Measurements from ENCODE around the gene NMNAT3. TPM values are rescaled to one million over a fixed set of nuclear protein-coding genes. Genes with fewer than 3 reads are reported as not detected.

The NMNAT3 gene
- polyA plus RNA-seq, 1 of the 3 experiments (the other 2 are of a cell fraction), result not detected

- Histone ChIP-seq H3K9me2 (no peaks in the 10 kb centered on the region), H3K79me2 (ENCODE audit: insufficient read depth) (no peaks in the 10 kb centered on the region), H3K27ac (ENCODE audit: low read depth in 2 of 2, low read length in 1 of 2) (no peak overlapping the region), H4K20me1 (ENCODE audit: insufficient read depth) (no peaks in the 10 kb centered on the region), H3K36me3 (replicated peaks in 1 of 2; ENCODE audit: control insufficient read depth in 1 of 2, insufficient read depth in 2 of 2, low read length in 1 of 2) (no peaks in the 10 kb centered on the region), H3K4me2 (no peak overlapping the region), H3K4me1 (ENCODE audit: control insufficient read depth in 1 of 2, insufficient read depth in 2 of 2, low read depth in 1 of 2, low read length in 1 of 2) (peaks cover 0 to 37% of the 10 kb centered on the region in 2 experiments; a peak in 2 of 4 replicates), H3K27me3 (ENCODE audit: insufficient read depth) (no peaks in the 10 kb centered on the region), H3K9me3 (no peaks in the 10 kb centered on the region), H2AFZ (ENCODE audit: low read depth) (no peak overlapping the region), H3F3A (replicated peaks; ENCODE audit: insufficient read depth) (no peaks in the 10 kb centered on the region), H3K4me3 (ENCODE audit: low read depth in 2 of 2, low read length in 1 of 2) (no peak overlapping the region), H3K9ac (no peak overlapping the region)
- CTCF ChIA-PET, result interaction anchor here (0.6 to 0.8 kb wide), 2 partner anchors 135 to 527 kb away, joined by 3 read pairs; no protein-coding TSS in a partner anchor
- no peak for DNase-seq
- WGBS (ENCODE audit: low lambda C conversion rate), result 37% methylated on average over 2 of the region's 2 CpGs
- TF ChIP-seq USF2 (IDR thresholded peaks at IDR 0.05; ENCODE audit: borderline replicate concordance, low read depth, low read length), result no peak
- TF ChIP-seq RCOR1 (IDR thresholded peaks at IDR 0.05; ENCODE audit: low read length), result no peak
- TF ChIP-seq EP300 (IDR thresholded peaks at IDR 0.05; ENCODE audit: borderline replicate concordance in 1 of 2, low read depth in 1 of 2, low read length in 1 of 2), result no peak
- no peak for TF ChIP-seq TCF12 (IDR thresholded peaks at IDR 0.05)
- POLR2A ChIA-PET, result no interaction called here
Observed at GRCh38 chr3:139696314-139696604, 18.5 kb upstream of the NMNAT3 start.

GRCh38 chr3:139695426-139696313, 17.9 kb upstream of the NMNAT3 start:
- Histone ChIP-seq H3K4me3 (ENCODE audit: low read depth in 2 of 2, low read length in 1 of 2) (no peak overlapping the region), H4K20me1 (ENCODE audit: insufficient read depth) (no peaks in the 10 kb centered on the region), H3K9ac (no peak overlapping the region), H3K36me3 (replicated peaks in 1 of 2; ENCODE audit: control insufficient read depth in 1 of 2, insufficient read depth in 2 of 2, low read length in 1 of 2) (no peaks in the 10 kb centered on the region), H2AFZ (ENCODE audit: low read depth) (no peak overlapping the region), H3K9me3 (no peaks in the 10 kb centered on the region), H3K27ac (ENCODE audit: low read depth in 2 of 2, low read length in 1 of 2) (peak overlapping the region in 1 of 2 experiments; percentile 50; a peak in 1 of 4 replicates), H3K9me2 (no peaks in the 10 kb centered on the region), H3K4me2 (no peak overlapping the region), H3K4me1 (ENCODE audit: control insufficient read depth in 1 of 2, insufficient read depth in 2 of 2, low read depth in 1 of 2, low read length in 1 of 2) (peaks cover 0 to 41% of the 10 kb centered on the region in 2 experiments; a peak in 2 of 4 replicates), H3K27me3 (ENCODE audit: insufficient read depth) (no peaks in the 10 kb centered on the region), H3K79me2 (ENCODE audit: insufficient read depth) (no peaks in the 10 kb centered on the region), H3F3A (replicated peaks; ENCODE audit: insufficient read depth) (no peaks in the 10 kb centered on the region)
- CTCF ChIA-PET, result interaction anchor here (0.6 to 3.8 kb wide), 3 partner anchors 23 to 528 kb away, joined by 3 to 15 read pairs (median 5); no protein-coding TSS in a partner anchor
- POLR2A ChIA-PET, result no interaction called here
- WGBS (ENCODE audit: low lambda C conversion rate), result 28% methylated on average over 6 of the region's 6 CpGs
- no peak for DNase-seq
- TF ChIP-seq MXI1 (IDR thresholded peaks at IDR 0.05; ENCODE audit: low read depth, low read length) (no peak), EP300 (IDR thresholded peaks at IDR 0.05; ENCODE audit: borderline replicate concordance in 1 of 2, low read depth in 1 of 2, low read length in 1 of 2) (no peak), JUND (IDR thresholded peaks at IDR 0.05) (no peak), SMC3 (IDR thresholded peaks at IDR 0.05; ENCODE audit: low read depth, low read length) (no peak), RXRA (IDR thresholded peaks at IDR 0.05; ENCODE audit: borderline replicate concordance, low read depth) (no peak), EZH2phosphoT487 (IDR thresholded peaks at IDR 0.05; ENCODE audit: borderline replicate concordance, low read depth) (no peak), SIN3A (IDR thresholded peaks at IDR 0.05; ENCODE audit: borderline replicate concordance, low read depth, low read length) (no peak), CHD2 (IDR thresholded peaks at IDR 0.05; ENCODE audit: low read length, partially characterized antibody) (no peak), RFX5 (IDR thresholded peaks at IDR 0.05; ENCODE audit: low read length) (no peak), ELF1 (IDR thresholded peaks at IDR 0.05) (no peak), PBX3 (IDR thresholded peaks at IDR 0.05) (no peak)
